PC-3 (cell line): Measurements from ENCODE around the gene TICRR. TPM values are rescaled to one million over a fixed set of nuclear protein-coding genes. Genes with fewer than 3 reads are reported as not detected.

ENCODE experiments used
- ATAC-seq: fragments of 200-7000 bp; cut with Tn5 transposase; 2 replicates; pipeline ENCODE4 v1.9.1; 2020; ENCODE audit warnings: mild to moderate bottlenecking, moderate library complexity
- BruUV-seq: library from RNA; stranded (reverse); fragments of 400-500 nt; replicated peaks from 2 replicates; lab custom pipeline; 2021; lab: Mats Ljungman, UMichigan
- CTCF ChIA-PET: fragments of 300-600 bp; sonication (Branson Sonifier 250); formaldehyde crosslinking; loops from one replicate; lab custom pipeline; 2022; ENCODE audit warnings: antibody characterized with exemption; lab: Charles Lee
- POLR2A ChIA-PET: fragments of 300-600 bp; sonication (Branson Sonifier 250); formaldehyde crosslinking; loops from one replicate; lab custom pipeline; 2022; ENCODE audit warnings: antibody characterized with exemption; ENCODE audit not compliant: unreplicated experiment; lab: Charles Lee
- DNase-seq: peaks from one replicate; pipeline ENCODE4 v3.0.0-alpha.2; 2015
- H2AFZ ChIP-seq: fragments of 300-600 bp; sonication (generic); 2 replicates; pipeline ENCODE4 v1.6.0; 2016; ENCODE audit warnings: antibody characterized with exemption, low read length
- H3F3A ChIP-seq: fragments of 300-600 bp; sonication (generic); one replicate; pipeline ENCODE4 v1.6.0; 2017; ENCODE audit warnings: antibody characterized with exemption, low read length, control low read depth, mild to moderate bottlenecking; ENCODE audit not compliant: unreplicated experiment
- H3K27ac ChIP-seq: fragments of 300-600 bp; sonication (generic); 2 replicates; pipeline ENCODE4 v1.5.1; 2016; ENCODE audit warnings: mild to moderate bottlenecking, low read length
- H3K27me3 ChIP-seq: fragments of 300-600 bp; sonication (generic); 2 replicates; pipeline ENCODE4 v1.6.1; 2016; ENCODE audit warnings: low read length, mixed read lengths
- H3K36me3 ChIP-seq: fragments of 300-600 bp; sonication (generic); 2 replicates; pipeline ENCODE4 v1.6.1; 2016; ENCODE audit warnings: low read depth, mixed run types, low read length, mixed read lengths
- H3K4me1 ChIP-seq: fragments of 300-600 bp; sonication (generic); 2 replicates; pipeline ENCODE4 v1.5.1; 2016; ENCODE audit warnings: low read length; ENCODE audit not compliant: insufficient read depth
- H3K4me2 ChIP-seq: fragments of 300-600 bp; sonication (generic); 2 replicates; pipeline ENCODE4 v1.6.0; 2016; ENCODE audit warnings: low read length
- H3K4me3 ChIP-seq: fragments of 300-600 bp; sonication (generic); 2 replicates; pipeline ENCODE4 v1.5.1; 2016; ENCODE audit warnings: mild to moderate bottlenecking, low read length, mixed read lengths
- H3K79me2 ChIP-seq: fragments of 300-600 bp; sonication (generic); 2 replicates; pipeline ENCODE4 v1.6.1; 2017; ENCODE audit warnings: low read length, mixed read lengths
- H3K9ac ChIP-seq: fragments of 300-600 bp; sonication (generic); 2 replicates; pipeline ENCODE4 v1.6.0; 2016; ENCODE audit warnings: mild to moderate bottlenecking, low read length
- H3K9me2 ChIP-seq: fragments of 300-600 bp; sonication (generic); replicated peaks from 2 replicates; pipeline ENCODE4 v1.6.1; 2016; ENCODE audit warnings: mixed run types, low read length, mixed read lengths
- H3K9me3 ChIP-seq: fragments of 300-600 bp; sonication (generic); 2 replicates; pipeline ENCODE4 v1.6.1; 2016; ENCODE audit warnings: low read length, mixed read lengths
- H4K20me1 ChIP-seq: fragments of 300-600 bp; sonication (generic); 2 replicates; pipeline ENCODE4 v1.6.1; 2016; ENCODE audit warnings: low read length, mixed read lengths
- EZH2 ChIP-seq: fragments of 300-600 bp; sonication (generic); IDR thresholded peaks from one replicate; pipeline ENCODE4 v1.6.1; 2017; ENCODE audit warnings: antibody characterized with exemption, mild to moderate bottlenecking, low read length; ENCODE audit not compliant: unreplicated experiment
- EZH2phosphoT487 ChIP-seq: fragments of 300-600 bp; sonication (generic); IDR thresholded peaks from 2 replicates; pipeline ENCODE4 v1.6.1; 2018; ENCODE audit warnings: mild to moderate bottlenecking, antibody characterized with exemption, low read length, borderline replicate concordance
- intact Hi-C: fragments of 100-400 bp; cut with micrococcal nuclease; formaldehyde crosslinking; loops from 2 replicates; pipeline ENCODE4 v1.9.0; 2023
- total RNA-seq: library from RNA; depleted of rRNA; stranded (reverse); fragments of >200 nt; gene quantifications from 2 replicates; pipeline ENCODE4 v1.2.3, GENCODE V29; 2014
- TF ChIP-seq, protein P1 (sequence below): fragments of 300-600 bp; sonication (generic); conservative IDR thresholded peaks from 2 replicates; pipeline ENCODE4 v1.5.1; 2017; ENCODE audit warnings: antibody characterized with exemption, low read depth, mild to moderate bottlenecking, low read length

The TICRR gene
- total RNA-seq, 1 experiment from 2014 or later, result 14.3 TPM

DNA sequence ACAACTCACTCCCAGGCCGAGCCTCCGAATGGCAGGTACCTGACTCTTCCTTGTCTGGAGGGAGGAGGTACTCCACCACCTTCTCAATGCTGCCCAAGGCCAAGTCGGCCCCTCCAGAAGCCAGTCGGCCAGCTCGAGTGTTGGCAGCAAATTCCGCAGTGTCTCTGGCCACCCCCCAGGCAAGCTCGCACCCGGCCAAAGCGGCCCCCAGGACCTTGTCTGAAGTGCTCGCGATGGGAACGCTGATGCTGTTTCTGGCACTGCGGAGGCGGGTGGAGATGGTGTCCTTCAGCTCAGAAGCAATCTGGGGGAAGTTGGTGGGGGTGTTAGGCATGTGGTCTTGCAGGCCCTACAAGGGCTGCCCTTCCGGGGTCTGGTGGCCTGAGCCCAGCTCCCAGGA lies 94.7 kb downstream of the TICRR start:
- DNase-seq (no peak), ATAC-seq (no peak)
- Histone ChIP-seq H3K4me3 (no peak overlapping the region), H3K9ac (no peak overlapping the region), H3K79me2 (no peaks in the 10 kb centered on the region), H3K27ac (no peak overlapping the region), H3K27me3 (no peaks in the 10 kb centered on the region), H4K20me1 (no peaks in the 10 kb centered on the region), H3K9me3 (no peaks in the 10 kb centered on the region), H3K4me2 (no peak overlapping the region), H3F3A (no peaks in the 10 kb centered on the region), H2AFZ (no peak overlapping the region), H3K4me1 (peaks cover 10% of the 10 kb centered on the region), H3K9me2 (no peaks in the 10 kb centered on the region), H3K36me3 (no peaks in the 10 kb centered on the region)
- TF ChIP-seq EZH2, result no peak
- TF ChIP-seq, protein P1, sequence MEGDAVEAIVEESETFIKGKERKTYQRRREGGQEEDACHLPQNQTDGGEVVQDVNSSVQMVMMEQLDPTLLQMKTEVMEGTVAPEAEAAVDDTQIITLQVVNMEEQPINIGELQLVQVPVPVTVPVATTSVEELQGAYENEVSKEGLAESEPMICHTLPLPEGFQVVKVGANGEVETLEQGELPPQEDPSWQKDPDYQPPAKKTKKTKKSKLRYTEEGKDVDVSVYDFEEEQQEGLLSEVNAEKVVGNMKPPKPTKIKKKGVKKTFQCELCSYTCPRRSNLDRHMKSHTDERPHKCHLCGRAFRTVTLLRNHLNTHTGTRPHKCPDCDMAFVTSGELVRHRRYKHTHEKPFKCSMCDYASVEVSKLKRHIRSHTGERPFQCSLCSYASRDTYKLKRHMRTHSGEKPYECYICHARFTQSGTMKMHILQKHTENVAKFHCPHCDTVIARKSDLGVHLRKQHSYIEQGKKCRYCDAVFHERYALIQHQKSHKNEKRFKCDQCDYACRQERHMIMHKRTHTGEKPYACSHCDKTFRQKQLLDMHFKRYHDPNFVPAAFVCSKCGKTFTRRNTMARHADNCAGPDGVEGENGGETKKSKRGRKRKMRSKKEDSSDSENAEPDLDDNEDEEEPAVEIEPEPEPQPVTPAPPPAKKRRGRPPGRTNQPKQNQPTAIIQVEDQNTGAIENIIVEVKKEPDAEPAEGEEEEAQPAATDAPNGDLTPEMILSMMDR, result no peak
- no peak for TF ChIP-seq EZH2phosphoT487
- intact Hi-C loops, result no loop called here
- CTCF ChIA-PET, result no interaction called here
- BruUV-seq, result no TSS peak
- POLR2A ChIA-PET, result no interaction called here

DNA sequence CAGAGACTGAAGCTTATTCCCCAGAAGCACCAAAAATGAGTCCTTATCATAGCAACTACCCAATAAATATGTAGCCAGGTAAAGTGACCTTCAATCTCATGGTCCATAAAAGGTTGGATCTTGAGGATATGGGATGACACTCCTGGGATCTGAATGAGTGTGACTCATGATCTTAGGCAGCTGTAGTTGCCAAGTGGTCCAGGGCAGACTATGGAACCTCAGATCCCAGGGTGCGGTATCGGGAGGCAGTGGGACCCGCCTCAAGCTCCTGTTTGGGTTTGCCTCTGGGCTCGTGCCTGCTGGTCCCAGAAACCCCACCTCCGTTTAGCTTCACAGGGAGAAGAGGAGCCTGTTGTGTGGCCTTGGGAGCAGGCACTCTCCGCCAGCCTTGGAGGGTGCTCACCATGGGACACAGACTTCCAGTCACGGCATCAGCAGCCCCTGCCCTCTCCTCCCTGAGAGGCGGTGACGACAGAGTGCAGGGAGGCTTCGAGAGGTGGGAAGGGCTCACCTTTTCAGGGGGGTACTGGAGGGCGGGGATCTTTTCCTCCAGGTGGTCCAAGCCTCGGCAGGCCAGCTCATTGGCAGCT lies 95.8 kb downstream of the TICRR start:
- no peaks in the 10 kb centered on the region for H3K9me3 ChIP-seq
- intact Hi-C loops, result no loop called here
- DNase-seq (no peak), ATAC-seq (no peak)
- BruUV-seq, result no TSS peak
- H3K9me2 ChIP-seq, result no peaks in the 10 kb centered on the region
- H3K27ac ChIP-seq, result no peak overlapping the region
- no peaks in the 10 kb centered on the region for H3K27me3 ChIP-seq
- no peak overlapping the region for H3K9ac ChIP-seq
- 0 out of 2 replicates have a peak, but pooled peaks cover under 1% of the 10 kb centered on the region for H3K4me1 ChIP-seq
- H3K36me3 ChIP-seq, result no peaks in the 10 kb centered on the region
- POLR2A ChIA-PET, result no interaction called here
- no peaks in the 10 kb centered on the region for H3K79me2 ChIP-seq
- H3K4me2 ChIP-seq, result no peak overlapping the region
- no peak overlapping the region for H3K4me3 ChIP-seq
- CTCF ChIA-PET, result no interaction called here
- no peaks in the 10 kb centered on the region for H3F3A ChIP-seq
- H4K20me1 ChIP-seq, result no peaks in the 10 kb centered on the region
- H2AFZ ChIP-seq, result no peak overlapping the region
- TF ChIP-seq, protein P1, result no peak
- TF ChIP-seq EZH2 (no peak), EZH2phosphoT487 (no peak)

DNA sequence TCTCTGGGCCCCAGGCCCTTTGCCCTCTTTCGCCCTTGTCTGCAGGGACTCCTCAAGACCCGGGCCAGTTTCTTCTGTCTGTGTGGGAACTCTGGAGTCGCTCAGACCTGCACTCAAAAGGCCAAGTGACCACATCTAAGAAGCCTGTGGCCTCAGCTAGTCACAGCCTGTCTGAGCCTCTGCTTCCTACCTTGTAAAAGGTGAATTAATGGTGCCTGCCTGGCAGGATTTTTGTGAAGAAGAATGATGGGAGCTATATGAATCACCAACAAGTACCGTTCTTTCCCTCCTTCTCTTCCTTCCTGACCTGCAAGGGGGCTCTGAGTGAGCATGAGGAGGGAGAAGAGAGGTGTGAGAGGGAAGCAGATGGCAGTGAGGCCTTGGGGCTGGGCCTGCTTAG lies 96.4 kb downstream of the TICRR start:
- ATAC-seq (no peak), DNase-seq (no peak)
- H3K4me2 ChIP-seq, result no peak overlapping the region
- H3K9ac ChIP-seq, result no peak overlapping the region
- no peak overlapping the region for H3K4me3 ChIP-seq
- CTCF ChIA-PET, result no interaction called here
- no peaks in the 10 kb centered on the region for H3K4me1 ChIP-seq
- BruUV-seq, result no TSS peak
- no peaks in the 10 kb centered on the region for H3F3A ChIP-seq
- H3K9me3 ChIP-seq, result no peaks in the 10 kb centered on the region
- no peak overlapping the region for H2AFZ ChIP-seq
- no peaks in the 10 kb centered on the region for H4K20me1 ChIP-seq
- intact Hi-C loops, result no loop called here
- H3K9me2 ChIP-seq, result no peaks in the 10 kb centered on the region
- no peaks in the 10 kb centered on the region for H3K79me2 ChIP-seq
- no peak overlapping the region for H3K27ac ChIP-seq
- TF ChIP-seq EZH2phosphoT487, result no peak
- TF ChIP-seq, protein P1, result no peak
- TF ChIP-seq EZH2, result no peak
- H3K36me3 ChIP-seq, result no peaks in the 10 kb centered on the region
- POLR2A ChIA-PET, result interaction anchor here (0.5 kb wide), 1 partner anchor 24 kb away, joined by 3 read pairs; no protein-coding TSS in a partner anchor
- H3K27me3 ChIP-seq, result no peaks in the 10 kb centered on the region
